K562 (cell line): ENCODE data around the gene ZFYVE28. TPM values are rescaled to one million over a fixed set of nuclear protein-coding genes. Genes with fewer than 3 reads are reported as not detected.
A peak's percentile ranks its signal among the peaks of the same experiment; 100 is the strongest.

ENCODE experiments used
- ATAC-seq: fragments of 200-7000 bp; cut with Tn5 transposase; 3 replicates; pipeline ENCODE4 v1.9.1; 2020; ENCODE audit warnings: moderate library complexity
- BruUV-seq: library from RNA; stranded (reverse); fragments of 400-500 nt; replicated peaks from 2 replicates; lab custom pipeline; 2021; lab: Mats Ljungman, UMichigan
- CTCF ChIA-PET: fragments of 300-600 bp; formaldehyde crosslinking; extraction: SDS; loops from one replicate; lab custom pipeline; 2021; ENCODE audit warnings: low intra/inter-chr PET ratio; lab: Yijun Ruan, JAX
- POLR2A ChIA-PET: fragments of 300-600, 350-650 bp; sonication (Branson Sonifier 250); formaldehyde crosslinking; extraction: SDS; loops from one replicate; lab custom pipeline; 2021; ENCODE audit warnings: antibody characterized with exemption, inconsistent platforms; lab: Yijun Ruan, JAX
- DNase-seq, 4 experiments: peaks; one replicate each; pipeline versions ENCODE4 v3.0.0 to v3.0.0-alpha.2; 2011 to 2018; ENCODE audit warnings: low spot score in 3 of 4, mixed read lengths in 3 of 4; ENCODE audit errors: extremely low read depth in 1 of 4
- FAIRE-seq: peaks from 2 replicates; lab custom pipeline; 2011; peaks lifted over from hg19 to GRCh38; lab: Jason Lieb, UNC
- H2AFZ ChIP-seq: 2 replicates; pipeline ENCODE4 v1.6.0; 2011; ENCODE audit warnings: low read depth, low read length, control low read depth, inconsistent platforms
- H3K27ac ChIP-seq: fragments of 200-600 bp; 3 replicates; pipeline ENCODE4 v1.8.0; 2011; ENCODE audit warnings: low read depth, mild to moderate bottlenecking, control low read depth, inconsistent platforms, low read length, moderate library complexity, mixed read lengths; ENCODE audit errors: extremely low read depth
- H3K27me3 ChIP-seq, 2 experiments: fragments of 300-600 bp in 1 of 2; 2 replicates in 1 of 2; 3 replicates in 1 of 2; pipeline versions ENCODE4 v1.6.0 to v1.8.0; 2011; ENCODE audit warnings: inconsistent platforms in 2 of 2, low read length in 2 of 2, mild to moderate bottlenecking in 1 of 2, mixed read lengths in 1 of 2, moderate library complexity in 1 of 2; ENCODE audit not compliant: control insufficient read depth in 2 of 2, insufficient read depth in 2 of 2
- H3K36me3 ChIP-seq: fragments of 300-600 bp; 3 replicates; pipeline ENCODE4 v1.8.0; 2011; ENCODE audit warnings: mild to moderate bottlenecking, low read length, inconsistent platforms; ENCODE audit not compliant: control insufficient read depth, insufficient read depth
- H3K4me1 ChIP-seq, 2 experiments: fragments of 200-600 bp in 1 of 2; replicated peaks in 1 of 2; 2 replicates in 1 of 2; 3 replicates in 1 of 2; pipeline versions ENCODE4 v1.5.1 to v1.8.0; 2011; ENCODE audit warnings: inconsistent platforms in 2 of 2, low read length in 2 of 2, mild to moderate bottlenecking in 1 of 2, mixed read lengths in 1 of 2, moderate library complexity in 1 of 2; ENCODE audit not compliant: control insufficient read depth in 2 of 2, insufficient read depth in 2 of 2
- H3K4me2 ChIP-seq: 2 replicates; pipeline ENCODE4 v1.6.1; 2011; ENCODE audit warnings: low read length, control low read depth, inconsistent platforms, mixed read lengths; ENCODE audit not compliant: insufficient read depth
- H3K4me3 ChIP-seq: fragments of 200-600 bp; sonication (generic), shearing (Covaris generic); 2 replicates; pipeline ENCODE4 v1.5.1; 2016; ENCODE audit warnings: control low read depth, inconsistent platforms
- H3K79me2 ChIP-seq: fragments of 200-600 bp; 3 replicates; pipeline ENCODE4 v1.8.0; 2011; ENCODE audit warnings: low read length, inconsistent platforms; ENCODE audit not compliant: control insufficient read depth, insufficient read depth
- H3K9ac ChIP-seq, 2 experiments: 2 replicates each; pipeline versions ENCODE4 v1.6.0 to v1.6.1; 2011; ENCODE audit warnings: low read depth in 2 of 2, low read length in 2 of 2, control low read depth in 1 of 2, inconsistent platforms in 1 of 2, mild to moderate bottlenecking in 1 of 2, mixed read lengths in 1 of 2; ENCODE audit not compliant: insufficient read depth in 1 of 2
- H3K9me1 ChIP-seq: one replicate; pipeline ENCODE4 v1.6.0; 2011; ENCODE audit warnings: inconsistent platforms, mild to moderate bottlenecking, low read length, moderate library complexity; ENCODE audit not compliant: control insufficient read depth, insufficient read depth
- H3K9me3 ChIP-seq: replicated peaks from 2 replicates; pipeline ENCODE4 v1.5.1; 2011; ENCODE audit warnings: low read depth, low read length, inconsistent platforms; ENCODE audit not compliant: control insufficient read depth, insufficient read depth
- H4K20me1 ChIP-seq: replicated peaks from 2 replicates; pipeline ENCODE4 v1.6.1; 2011; ENCODE audit warnings: low read length, inconsistent platforms, mixed read lengths; ENCODE audit not compliant: control insufficient read depth, insufficient read depth
- KDM5B ChIP-seq: fragments of 200-600 bp; sonication (generic); IDR thresholded peaks from 2 replicates; pipeline ENCODE4 v1.6.1; 2012; ENCODE audit warnings: low read depth, mild to moderate bottlenecking, moderate library complexity, low read length, control low read depth, inconsistent platforms; ENCODE audit not compliant: insufficient replicate concordance
- MAX ChIP-seq: sonication (generic); formaldehyde crosslinking; IDR thresholded peaks from 2 replicates; pipeline ENCODE4 v1.9.0; 2022; ENCODE audit warnings: mild to moderate bottlenecking, missing genetic modification reagents
- ZNF699 ChIP-seq: fragments of 250-450 bp; sonication (Bioruptor Pico); IDR thresholded peaks from 2 replicates; pipeline ENCODE4 v1.8.0; 2021; ENCODE audit warnings: mild to moderate bottlenecking, moderate library complexity; ENCODE audit not compliant: insufficient replicate concordance
- WGBS: fragments of 100-300 bp; shearing (Covaris generic); methylation state at CpG from one replicate; pipeline ENCODE4 v1.1.6; 2016; ENCODE audit warnings: low coverage, mixed read lengths; ENCODE audit not compliant: insufficient coverage; ENCODE audit errors: missing lambda C conversion rate; 5-methylcytosine and 5-hydroxymethylcytosine counted together
- in situ Hi-C: fragments of 300-500 bp; cut with MboI; formaldehyde crosslinking; loops from 4 replicates; pipeline ENCODE4 v1.15.0; 2018; ENCODE audit warnings: inconsistent platforms, mixed read lengths
- intact Hi-C: fragments of 100-400 bp; cut with micrococcal nuclease; formaldehyde crosslinking; loops from 2 replicates; pipeline ENCODE4 v1.14.2; 2022
- polyA plus RNA-seq, 8 experiments: library from polyadenylated mRNA; depleted of rRNA in 4 of 8; stranded (reverse) in 5 of 8; unstranded in 3 of 8; fragments of >200 nt; fragmentation: Nextera tagmentation in 2 of 8; fragmentation: Illumina TruSeq in 1 of 8; extraction: Ambion mirVana in 2 of 8; extraction: Trizol in 1 of 8; gene quantifications; 2 replicates each; pipeline versions ENCODE4 v1.2.1 to v1.2.3, GENCODE V29; 2011 to 2014; ENCODE audit warnings: inconsistent platforms in 1 of 8, missing spikeins in 1 of 8
- total RNA-seq, 7 experiments: library from RNA; depleted of rRNA in 6 of 7; stranded (reverse); fragments of >200 nt in 6 of 7; fragmentation: Illumina TruSeq in 2 of 7; extraction: Trizol in 2 of 7; gene quantifications; 2 replicates each; pipeline versions ENCODE4 v1.2.1 to v1.2.3, GENCODE V29; 2011 to 2021; ENCODE audit warnings: low replicate concordance in 1 of 7

The ZFYVE28 gene
- total and polyA plus RNA-seq, 9 of the 15 experiments (the other 6 are each of a cell fraction or from before 2014, with no cell fraction given), result 1.3 to 24.8 (median 8.9) TPM

GRCh38 chr4:2245057-2245786, 173.2 kb downstream of the ZFYVE28 start:
- in situ Hi-C loops (no loop called here), intact Hi-C loops (loop anchor here (10.0 kb wide), 1 partner anchor 170 kb away; the partner anchor contains the start of genes CFAP99 and ZFYVE28)
- Histone ChIP-seq H4K20me1 (peaks cover 1% of the 10 kb centered on the region; the same call in 1 of the 2 replicates), H3K4me3 (no peak overlapping the region), H3K36me3 (peaks cover under 1% of the 10 kb centered on the region; the same call in 1 of the 3 replicates), H3K9ac (peak overlapping the region in 1 of 2 experiments; percentile 81; a peak in 1 of 4 replicates), H3K27me3 (no peaks in the 10 kb centered on the region), H3K79me2 (peaks cover 17% of the 10 kb centered on the region), H3K27ac (0 out of 3 replicates have a peak overlapping the region, but pooled peaks have one; percentile 6), H3K4me1 (peaks cover 7 to 68% of the 10 kb centered on the region in 2 experiments; a peak in 4 of 5 replicates), H3K9me3 (no peaks in the 10 kb centered on the region), H3K4me2 (no peak overlapping the region), H2AFZ (peak overlapping the region; percentile 66), H3K9me1 (no peaks in the 10 kb centered on the region)
- ATAC-seq (no peak), DNase-seq (no peak), FAIRE-seq (no peak)
- no TSS peak for BruUV-seq
- POLR2A ChIA-PET, result interaction anchor here (1.2 kb wide), 1 partner anchor 13 kb away, joined by 5 read pairs; no protein-coding TSS in a partner anchor
- TF ChIP-seq MAX (CRISPR knock-in tag) (peak; percentile 38), KDM5B (no peak), ZNF699 (CRISPR knock-in tag) (no peak)
- whole genome bisulfite sequencing, result 60% methylated on average over 7 of the region's 7 CpGs
- CTCF ChIA-PET, result interaction anchor here (0.6 kb wide), 1 partner anchor 217 kb away, joined by 3 read pairs; no protein-coding TSS in a partner anchor
